Esophagus muscularis mucosa (tissue), 3 donors: ENCODE data around the gene DIP2C.

Experiments
- CTCF ChIP-seq, 3 experiments: fragments of 200-600 bp in 2 of 3; fragments of 450-650 bp in 1 of 3; sonication (generic) in 2 of 3; IDR thresholded peaks; one replicate each; pipeline ENCODE4 v1.5.1; 2017 to 2019; ENCODE audit warnings: antibody characterized with exemption in 3 of 3, mild to moderate bottlenecking in 2 of 3, moderate library complexity in 1 of 3
- POLR2AphosphoS5 ChIP-seq, 2 donors: sonication (generic); formaldehyde crosslinking; IDR thresholded peaks; one replicate each; pipeline ENCODE4 v1.6.1; 2017; ENCODE audit warnings: antibody characterized with exemption in 2 of 2

GRCh38 chr10:596725-597345, 92.6 kb downstream of the DIP2C start:
- TF ChIP-seq CTCF (IDR thresholded peaks at IDR 0.05) (no peak), POLR2AphosphoS5 (IDR thresholded peaks at IDR 0.05) (no peak)
